Ovary (tissue), 3 donors: ENCODE measurements around the gene BARHL1.

ENCODE experiments used
- CTCF ChIP-seq, 3 donors: fragments of 450-650 bp in 2 of 3; fragments of 200-600 bp in 1 of 3; IDR thresholded peaks; one replicate each; pipeline versions ENCODE4 v1.5.1 to v1.8.0; 2016 to 2022; ENCODE audit warnings: antibody characterized with exemption in 3 of 3, mild to moderate bottlenecking in 1 of 3
- POLR2A ChIP-seq: fragments of 450-650 bp; IDR thresholded peaks from one replicate; pipeline ENCODE4 v1.6.1; 2017; ENCODE audit warnings: antibody characterized with exemption, mild to moderate bottlenecking, moderate library complexity
- donor health status: DM: no; HTN: no; CAD: no.

GRCh38 chr9:132606066-132606465 is 23.7 kb downstream of the BARHL1 start:
- no peak for TF ChIP-seq CTCF (IDR thresholded peaks at IDR 0.05)
- TF ChIP-seq POLR2A = no peak
